Mesenchymal stem cell (in vitro differentiated cells and primary cell): Measurements from ENCODE around the gene MUS81.

Experiments
- DNase-seq: peaks from one replicate; pipeline ENCODE4 v3.0.0-alpha.2; 2013
- H2AFZ ChIP-seq: one replicate; pipeline ENCODE4 v1.6.1; 2013; ENCODE audit warnings: low read depth, mild to moderate bottlenecking, control low read depth, inconsistent platforms, low read length, moderate library complexity
- H2AK5ac ChIP-seq: 2 replicates; pipeline ENCODE4 v1.6.1; 2013; ENCODE audit warnings: low read length, moderate library complexity, mild to moderate bottlenecking, inconsistent platforms; ENCODE audit not compliant: severe bottlenecking
- H2BK120ac ChIP-seq: one replicate; pipeline ENCODE4 v1.6.1; 2013; ENCODE audit warnings: low read depth, mild to moderate bottlenecking, inconsistent platforms, low read length, moderate library complexity
- H2BK12ac ChIP-seq, 2 experiments: one replicate each; pipeline ENCODE4 v1.6.1; 2013; ENCODE audit warnings: inconsistent platforms in 2 of 2, low read length in 2 of 2, mild to moderate bottlenecking in 2 of 2, moderate library complexity in 2 of 2, control low read depth in 1 of 2
- H2BK15ac ChIP-seq: one replicate; pipeline ENCODE4 v1.6.1; 2013; ENCODE audit warnings: mild to moderate bottlenecking, low read depth, inconsistent platforms; ENCODE audit not compliant: poor library complexity, severe bottlenecking
- H2BK5ac ChIP-seq: 2 replicates; pipeline ENCODE4 v1.6.1; 2013; ENCODE audit warnings: low read depth, mild to moderate bottlenecking, low read length, control low read depth, inconsistent platforms; ENCODE audit not compliant: poor library complexity, severe bottlenecking
- H3K14ac ChIP-seq, 2 experiments: one replicate each; pipeline ENCODE4 v1.6.1; 2013; ENCODE audit warnings: inconsistent platforms in 2 of 2, low read length in 2 of 2, control low read depth in 1 of 2, mild to moderate bottlenecking in 1 of 2, moderate library complexity in 1 of 2
- H3K18ac ChIP-seq, 2 experiments: one replicate each; pipeline ENCODE4 v1.6.1; 2013; ENCODE audit warnings: inconsistent platforms in 2 of 2, low read length in 2 of 2, control low read depth in 1 of 2, low read depth in 1 of 2, mild to moderate bottlenecking in 1 of 2
- H3K23ac ChIP-seq, 2 experiments: one replicate each; pipeline ENCODE4 v1.6.1; 2013; ENCODE audit warnings: inconsistent platforms in 2 of 2, low read length in 2 of 2, mild to moderate bottlenecking in 2 of 2, moderate library complexity in 2 of 2, control low read depth in 1 of 2
- H3K27ac ChIP-seq: 2 replicates; pipeline ENCODE4 v1.5.1; 2013; ENCODE audit warnings: mild to moderate bottlenecking, moderate library complexity, low read length, control low read depth, inconsistent platforms; ENCODE audit not compliant: poor library complexity, severe bottlenecking
- H3K27me3 ChIP-seq, 2 experiments: 2 replicates each; pipeline versions ENCODE4 v1.6.1 to v1.7.0; 2013; ENCODE audit warnings: low read length in 2 of 2, mild to moderate bottlenecking in 2 of 2, moderate library complexity in 2 of 2, control low read depth in 1 of 2, inconsistent platforms in 1 of 2; ENCODE audit not compliant: control insufficient read depth in 1 of 2, insufficient read depth in 1 of 2
- H3K36me3 ChIP-seq, 2 experiments: 2 replicates each; pipeline versions ENCODE4 v1.6.1 to v1.7.0; 2013; ENCODE audit warnings: low read length in 2 of 2, control low read depth in 1 of 2, inconsistent platforms in 1 of 2, low read depth in 1 of 2, mild to moderate bottlenecking in 1 of 2; ENCODE audit not compliant: insufficient read depth in 2 of 2, control insufficient read depth in 1 of 2
- H3K4ac ChIP-seq, 2 experiments: one replicate each; pipeline ENCODE4 v1.6.1; 2013; ENCODE audit warnings: inconsistent platforms in 2 of 2, low read length in 2 of 2, mild to moderate bottlenecking in 2 of 2, moderate library complexity in 2 of 2, control low read depth in 1 of 2, low read depth in 1 of 2
- H3K4me1 ChIP-seq: 2 replicates; pipeline ENCODE4 v1.6.1; 2013; ENCODE audit warnings: low read depth, low read length, control low read depth; ENCODE audit not compliant: control insufficient read depth, insufficient read depth
- H3K4me2 ChIP-seq: 2 replicates; pipeline ENCODE4 v1.6.1; 2013; ENCODE audit warnings: low read length, mild to moderate bottlenecking, inconsistent platforms; ENCODE audit not compliant: poor library complexity, severe bottlenecking
- H3K4me3 ChIP-seq, 2 experiments: 2 replicates each; pipeline versions ENCODE4 v1.5.1 to v1.7.0; 2013; ENCODE audit warnings: low read length in 2 of 2, mild to moderate bottlenecking in 2 of 2, control low read depth in 1 of 2, low read depth in 1 of 2; ENCODE audit not compliant: insufficient read depth in 1 of 2
- H3K79me1 ChIP-seq: replicated peaks from 2 replicates; pipeline ENCODE4 v1.6.1; 2013; ENCODE audit warnings: mild to moderate bottlenecking, control low read depth, low read length, inconsistent platforms; ENCODE audit not compliant: poor library complexity, severe bottlenecking
- H3K9ac ChIP-seq: 2 replicates; pipeline ENCODE4 v1.7.0; 2013; ENCODE audit warnings: mild to moderate bottlenecking, low read length, moderate library complexity
- H3K9me3 ChIP-seq: 2 replicates; pipeline ENCODE4 v1.7.0; 2013; ENCODE audit warnings: mild to moderate bottlenecking, low read length; ENCODE audit not compliant: control insufficient read depth
- H4K8ac ChIP-seq: one replicate; pipeline ENCODE4 v1.6.1; 2013; ENCODE audit warnings: inconsistent platforms, mild to moderate bottlenecking, low read length, moderate library complexity
- H4K91ac ChIP-seq: one replicate; pipeline ENCODE4 v1.6.1; 2013; ENCODE audit warnings: mild to moderate bottlenecking, low read length, inconsistent platforms
- WGBS: methylation state at CpG from one replicate; pipeline ENCODE4 v1.1.7; 2013; ENCODE audit warnings: mixed read lengths; 5-methylcytosine and 5-hydroxymethylcytosine counted together

Gene MUS81

GRCh38 chr11:65864706-65865471 lies 4.7 kb downstream of the MUS81 start:
- peaks cover 77 to 82% of the 10 kb centered on the region in 2 experiments for H3K36me3 ChIP-seq
- WGBS: 91% methylated on average over 18 of the region's 18 CpGs
- no peak overlapping the region for H2AK5ac ChIP-seq
- no peak overlapping the region for H3K4me3 ChIP-seq
- no peak overlapping the region for H3K23ac ChIP-seq
- no peak overlapping the region for H2BK15ac ChIP-seq
- no peak overlapping the region for H4K8ac ChIP-seq
- H3K9ac ChIP-seq: no peak overlapping the region
- no peak overlapping the region for H2AFZ ChIP-seq
- H3K18ac ChIP-seq: no peak overlapping the region
- H2BK120ac ChIP-seq: no peak overlapping the region
- no peak overlapping the region for H3K14ac ChIP-seq
- no peak for DNase-seq
- no peak overlapping the region for H3K27ac ChIP-seq
- no peaks in the 10 kb centered on the region for H3K9me3 ChIP-seq
- H3K27me3 ChIP-seq: no peaks in the 10 kb centered on the region
- H3K4ac ChIP-seq: no peak overlapping the region
- H3K79me1 ChIP-seq: peaks cover 18% of the 10 kb centered on the region
- peaks cover 42% of the 10 kb centered on the region for H3K4me1 ChIP-seq
- no peak overlapping the region for H2BK5ac ChIP-seq
- no peak overlapping the region for H3K4me2 ChIP-seq
- H2BK12ac ChIP-seq: peak overlapping the region in 1 of 2 experiments; percentile 22
- H4K91ac ChIP-seq: no peak overlapping the region

GRCh38 chr11:65865550-65866172 lies 5.4 kb downstream of the MUS81 start:
- Histone ChIP-seq H3K4me1 (peaks cover 47% of the 10 kb centered on the region), H2BK120ac (no peak overlapping the region), H3K36me3 (peaks cover 85 to 90% of the 10 kb centered on the region in 2 experiments), H3K4me2 (no peak overlapping the region), H3K27ac (peak overlapping the region; percentile 5), H3K79me1 (peaks cover 22% of the 10 kb centered on the region), H3K23ac (no peak overlapping the region), H2AK5ac (no peak overlapping the region), H4K91ac (no peak overlapping the region), H3K9ac (no peak overlapping the region), H2BK12ac (no peak overlapping the region), H3K9me3 (no peaks in the 10 kb centered on the region), H3K4me3 (no peak overlapping the region), H3K27me3 (no peaks in the 10 kb centered on the region), H3K18ac (no peak overlapping the region), H4K8ac (no peak overlapping the region), H2BK15ac (no peak overlapping the region), H2AFZ (no peak overlapping the region), H2BK5ac (no peak overlapping the region), H3K4ac (no peak overlapping the region), H3K14ac (peak overlapping the region in 1 of 2 experiments; percentile 19)
- WGBS: 95% methylated on average over 8 of the region's 9 CpGs
- DNase-seq: no peak

- Histone ChIP-seq H3K4me3 (no peak overlapping the region), H2BK12ac (no peak overlapping the region), H3K4me1 (peaks cover 54% of the 10 kb centered on the region), H3K27ac (no peak overlapping the region), H3K27me3 (no peaks in the 10 kb centered on the region), H2AK5ac (no peak overlapping the region), H3K9me3 (no peaks in the 10 kb centered on the region), H4K91ac (no peak overlapping the region), H3K79me1 (peaks cover 22% of the 10 kb centered on the region), H3K4me2 (no peak overlapping the region), H3K4ac (no peak overlapping the region), H4K8ac (no peak overlapping the region), H3K18ac (no peak overlapping the region), H2BK5ac (no peak overlapping the region), H3K36me3 (peaks cover 90 to 95% of the 10 kb centered on the region in 2 experiments), H3K14ac (no peak overlapping the region), H3K9ac (no peak overlapping the region), H2BK15ac (no peak overlapping the region), H2BK120ac (no peak overlapping the region), H2AFZ (no peak overlapping the region), H3K23ac (no peak overlapping the region)
- DNase-seq: no peak
- 89% methylated on average over 21 of the region's 21 CpGs for WGBS
These were observed 6.5 kb downstream of the MUS81 start for GRCh38 chr11:65866509-65867283.
